Progenitor cell of endocrine pancreas (in vitro differentiated cells): Measurements from ENCODE around the gene EEF1AKMT2. TPM values are rescaled to one million over a fixed set of nuclear protein-coding genes. Genes with fewer than 3 reads are reported as not detected.

Source experiments
- DNase-seq: peaks from one replicate; pipeline ENCODE4 v3.0.0; 2021; ENCODE audit warnings: low spot score; ENCODE audit not compliant: unreplicated experiment
- H3K27ac Mint-ChIP-seq: 2 replicates; pipeline ENCODE4 v1.8.0; 2021; ENCODE audit warnings: mild to moderate bottlenecking, moderate library complexity, mixed read lengths
- H3K27me3 Mint-ChIP-seq: 2 replicates; pipeline ENCODE4 v1.8.0; 2021; ENCODE audit warnings: mixed read lengths
- H3K36me3 Mint-ChIP-seq: 2 replicates; pipeline ENCODE4 v1.8.0; 2022; ENCODE audit warnings: mixed read lengths; ENCODE audit not compliant: insufficient read depth
- H3K4me1 Mint-ChIP-seq: 2 replicates; pipeline ENCODE4 v1.8.0; 2021; ENCODE audit warnings: low read depth, mixed read lengths
- H3K4me3 Mint-ChIP-seq: 2 replicates; pipeline ENCODE4 v1.8.0; 2021; ENCODE audit warnings: low read depth, mild to moderate bottlenecking, moderate library complexity, mixed read lengths
- H3K9me3 Mint-ChIP-seq: 2 replicates; pipeline ENCODE4 v1.8.0; 2021; ENCODE audit warnings: low read depth, mixed read lengths
- CTCF ChIP-seq: fragments of 200-600 bp; sonication (generic); IDR thresholded peaks from one replicate; pipeline ENCODE4 v1.5.0; 2021; ENCODE audit warnings: antibody characterized with exemption, mild to moderate bottlenecking; ENCODE audit not compliant: unreplicated experiment
- total RNA-seq: library from RNA; stranded (reverse); gene quantifications from 2 replicates; pipeline ENCODE4 v1.2.1, GENCODE V29; 2021

Gene EEF1AKMT2
- total RNA-seq, 1 donor from 2014 or later, result 17.1 TPM

- H3K27ac Mint-ChIP-seq, result no peak overlapping the region
Observed at GRCh38 chr10:124762281-124762680, 29.4 kb downstream of the EEF1AKMT2 start.

DNA sequence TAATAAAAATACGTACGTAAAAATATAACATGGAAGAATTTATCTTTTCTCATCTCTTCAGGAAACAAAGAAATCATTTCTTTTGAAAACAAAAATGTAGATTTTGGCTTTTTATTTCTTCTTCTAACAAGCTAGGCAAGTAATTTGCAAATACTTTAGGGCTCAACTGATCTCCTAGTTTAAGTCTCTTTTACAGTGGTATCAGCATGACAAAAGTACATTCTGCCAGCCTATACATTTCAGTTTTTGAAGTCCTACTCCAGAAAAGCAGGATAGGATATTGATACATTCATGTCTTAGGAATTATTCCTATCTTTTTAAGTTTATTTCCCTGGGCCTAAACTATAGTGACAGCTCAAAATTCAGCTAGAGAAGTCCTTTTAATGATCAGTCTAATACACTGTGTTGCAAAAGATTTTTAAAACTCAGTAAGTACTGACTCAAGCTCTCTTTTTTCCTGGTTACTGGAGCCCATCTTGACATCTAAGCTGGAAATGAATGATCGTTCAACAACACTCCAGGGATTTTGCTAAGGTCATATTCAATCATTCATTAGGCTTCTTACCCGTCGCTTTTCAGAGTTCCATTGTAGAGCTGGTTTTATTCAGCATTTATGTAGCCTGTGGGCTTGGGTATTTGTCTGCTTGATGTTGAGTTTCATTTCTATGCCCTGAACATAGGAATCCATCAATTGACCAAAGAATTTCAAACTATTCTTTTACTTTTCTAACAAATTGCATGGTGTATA is 35.4 kb downstream of the EEF1AKMT2 start:
- no peaks in the 10 kb centered on the region for H3K9me3 Mint-ChIP-seq
- no peak overlapping the region for H3K4me3 Mint-ChIP-seq
- no peak for TF ChIP-seq CTCF
- H3K36me3 Mint-ChIP-seq, result peaks cover 9% of the 10 kb centered on the region
- no peaks in the 10 kb centered on the region for H3K27me3 Mint-ChIP-seq
- no peak for DNase-seq
- no peaks in the 10 kb centered on the region for H3K4me1 Mint-ChIP-seq
- H3K27ac Mint-ChIP-seq, result no peak overlapping the region

More at GRCh38 chr10:124762281-124762680, 29.4 kb downstream of the EEF1AKMT2 start:
- no peak for DNase-seq
- Mint-ChIP-seq H3K36me3 (peaks cover 7% of the 10 kb centered on the region), H3K27me3 (no peaks in the 10 kb centered on the region), H3K4me1 (peaks cover 5% of the 10 kb centered on the region), H3K4me3 (no peak overlapping the region), H3K9me3 (no peaks in the 10 kb centered on the region)
- no peak for TF ChIP-seq CTCF

GRCh38 chr10:124755581-124755980 is 36.1 kb downstream of the EEF1AKMT2 start:
- TF ChIP-seq CTCF, result no peak
- H3K4me1 Mint-ChIP-seq, result no peaks in the 10 kb centered on the region
- no peak for DNase-seq
- H3K27me3 Mint-ChIP-seq, result no peaks in the 10 kb centered on the region
- peaks cover 3% of the 10 kb centered on the region for H3K36me3 Mint-ChIP-seq
- no peaks in the 10 kb centered on the region for H3K9me3 Mint-ChIP-seq
- no peak overlapping the region for H3K27ac Mint-ChIP-seq
- H3K4me3 Mint-ChIP-seq, result no peak overlapping the region

GRCh38 chr10:124754227-124754626 is 37.5 kb downstream of the EEF1AKMT2 start:
- Mint-ChIP-seq H3K27me3 (no peaks in the 10 kb centered on the region), H3K4me1 (no peaks in the 10 kb centered on the region), H3K4me3 (no peak overlapping the region), H3K36me3 (peaks cover 3% of the 10 kb centered on the region), H3K9me3 (no peaks in the 10 kb centered on the region), H3K27ac (peak overlapping the region; percentile 23)
- no peak for TF ChIP-seq CTCF
- no peak for DNase-seq

DNA sequence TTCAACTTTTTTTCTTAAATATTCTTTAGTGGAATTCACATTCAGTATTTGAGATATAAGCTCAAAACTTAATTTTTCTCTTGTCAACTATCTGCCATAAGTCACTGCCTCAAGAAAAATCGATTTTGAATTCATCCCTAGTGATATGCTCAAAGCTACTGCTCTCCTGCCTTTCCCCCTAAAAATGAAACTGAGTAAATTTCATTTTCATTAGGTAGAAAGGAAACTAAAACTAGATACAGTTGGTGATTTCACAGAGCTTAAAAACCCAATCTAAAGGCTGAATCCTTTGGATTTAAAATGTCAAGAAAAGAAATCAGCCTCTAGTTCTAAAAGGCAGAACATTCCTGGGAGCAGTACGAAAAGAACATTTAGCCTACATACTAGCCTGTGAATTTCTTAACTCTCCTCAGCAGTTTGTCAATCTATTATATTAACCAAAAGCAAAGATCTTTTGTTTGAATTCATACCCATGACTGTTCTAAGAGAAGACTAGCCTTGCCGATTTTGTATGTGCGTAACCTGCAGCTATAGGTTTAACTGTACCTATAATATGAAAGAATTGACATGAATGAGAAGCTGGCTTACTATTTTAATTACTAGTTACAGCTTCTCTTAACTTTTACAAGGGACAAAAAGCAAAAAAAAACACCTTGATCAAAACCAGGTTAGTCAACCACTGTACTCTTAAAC is 42.6 kb downstream of the EEF1AKMT2 start:
- Mint-ChIP-seq H3K4me3 (no peak overlapping the region), H3K36me3 (peaks cover 1% of the 10 kb centered on the region), H3K27ac (no peak overlapping the region), H3K4me1 (peaks cover 14% of the 10 kb centered on the region), H3K27me3 (no peaks in the 10 kb centered on the region), H3K9me3 (no peaks in the 10 kb centered on the region)
- no peak for TF ChIP-seq CTCF
- DNase-seq, result no peak
